Measurements from ENCODE around the gene CCDC34. TPM values are rescaled to one million over a fixed set of nuclear protein-coding genes. Genes with fewer than 3 reads are reported as not detected.

The CCDC34 gene
- total and polyA plus RNA-seq, 2 of the 8 experiments (the other 6 are each of a cell fraction or from before 2014, with no cell fraction given), result 7.7 to 24.3 TPM

- TF ChIP-seq CHD7 (IDR thresholded peaks at IDR 0.05; ENCODE audit: insufficient replicate concordance, low read length), result no peak
- TF ChIP-seq TCF12 (IDR thresholded peaks at IDR 0.05; ENCODE audit: low read depth, low read length), result no peak
- no peak for TF ChIP-seq HDAC6 (IDR thresholded peaks at IDR 0.05; ENCODE audit: low read depth, low read length)
- no peak for TF ChIP-seq TAF7 (optimal IDR thresholded peaks at IDR 0.05; ENCODE audit: borderline replicate concordance, low read depth, low read length)
- TF ChIP-seq JUND (IDR thresholded peaks at IDR 0.05; ENCODE audit: low read length), result no peak
- TF ChIP-seq POLR2A (IDR thresholded peaks at IDR 0.05; ENCODE audit: control extremely low read depth in 1 of 2, low read depth in 2 of 2, low read length in 2 of 2), result no peak
- no peak for TF ChIP-seq SP1 (IDR thresholded peaks at IDR 0.05; ENCODE audit: low read depth, low read length)
- no peak for TF ChIP-seq CTBP2 (IDR thresholded peaks at IDR 0.05; ENCODE audit: borderline replicate concordance, insufficient read depth, insufficient read length, low read length)
- no peak for TF ChIP-seq CHD1 (IDR thresholded peaks at IDR 0.05; ENCODE audit: low read depth, low read length)
- no peak for TF ChIP-seq SP4 (IDR thresholded peaks at IDR 0.05; ENCODE audit: low read length)
- no peak for TF ChIP-seq BCL11A (IDR thresholded peaks at IDR 0.05; ENCODE audit: low read depth in 2 of 2, low read length in 2 of 2)
Observed at GRCh38 chr11:27349919-27350318, 13.1 kb downstream of the CCDC34 start (continued).

Measured in H1 (cell line).